GM10266 (cell line): ENCODE measurements around the gene ADAMTS6.

Experiments used
- DNase-seq: peaks from one replicate; pipeline ENCODE4 v3.0.0; 2012; ENCODE audit errors: extremely low spot score
- TF ChIP-seq, protein P1 (sequence below): IDR thresholded peaks from 2 replicates; pipeline ENCODE4 v1.5.1; 2012; ENCODE audit warnings: mild to moderate bottlenecking, low read depth; ENCODE audit not compliant: control insufficient read depth, insufficient read depth; ENCODE audit errors: missing control alignments

The ADAMTS6 gene

DNA sequence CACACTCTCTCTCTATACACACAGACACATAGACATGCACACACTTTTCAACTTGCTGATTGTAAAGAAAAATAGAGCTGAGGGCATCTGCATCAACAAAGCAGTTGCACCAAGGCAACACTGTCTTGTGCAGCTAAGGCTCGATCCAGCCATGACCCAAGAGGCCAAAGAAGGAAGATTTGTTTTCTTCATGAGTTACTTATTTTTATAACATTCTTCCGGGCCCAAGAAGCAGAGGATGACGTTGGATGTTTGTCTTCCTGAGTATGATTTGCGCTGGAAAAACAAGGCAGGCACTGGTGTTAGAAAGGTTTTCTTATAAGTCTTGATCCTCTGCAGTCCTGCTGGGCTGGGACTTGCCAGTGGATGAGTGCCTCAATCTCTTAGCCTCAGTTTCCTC lies 344.1 kb downstream of the ADAMTS6 start:
- no peak for DNase-seq
- TF ChIP-seq, protein P1, sequence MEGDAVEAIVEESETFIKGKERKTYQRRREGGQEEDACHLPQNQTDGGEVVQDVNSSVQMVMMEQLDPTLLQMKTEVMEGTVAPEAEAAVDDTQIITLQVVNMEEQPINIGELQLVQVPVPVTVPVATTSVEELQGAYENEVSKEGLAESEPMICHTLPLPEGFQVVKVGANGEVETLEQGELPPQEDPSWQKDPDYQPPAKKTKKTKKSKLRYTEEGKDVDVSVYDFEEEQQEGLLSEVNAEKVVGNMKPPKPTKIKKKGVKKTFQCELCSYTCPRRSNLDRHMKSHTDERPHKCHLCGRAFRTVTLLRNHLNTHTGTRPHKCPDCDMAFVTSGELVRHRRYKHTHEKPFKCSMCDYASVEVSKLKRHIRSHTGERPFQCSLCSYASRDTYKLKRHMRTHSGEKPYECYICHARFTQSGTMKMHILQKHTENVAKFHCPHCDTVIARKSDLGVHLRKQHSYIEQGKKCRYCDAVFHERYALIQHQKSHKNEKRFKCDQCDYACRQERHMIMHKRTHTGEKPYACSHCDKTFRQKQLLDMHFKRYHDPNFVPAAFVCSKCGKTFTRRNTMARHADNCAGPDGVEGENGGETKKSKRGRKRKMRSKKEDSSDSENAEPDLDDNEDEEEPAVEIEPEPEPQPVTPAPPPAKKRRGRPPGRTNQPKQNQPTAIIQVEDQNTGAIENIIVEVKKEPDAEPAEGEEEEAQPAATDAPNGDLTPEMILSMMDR = no peak

DNA sequence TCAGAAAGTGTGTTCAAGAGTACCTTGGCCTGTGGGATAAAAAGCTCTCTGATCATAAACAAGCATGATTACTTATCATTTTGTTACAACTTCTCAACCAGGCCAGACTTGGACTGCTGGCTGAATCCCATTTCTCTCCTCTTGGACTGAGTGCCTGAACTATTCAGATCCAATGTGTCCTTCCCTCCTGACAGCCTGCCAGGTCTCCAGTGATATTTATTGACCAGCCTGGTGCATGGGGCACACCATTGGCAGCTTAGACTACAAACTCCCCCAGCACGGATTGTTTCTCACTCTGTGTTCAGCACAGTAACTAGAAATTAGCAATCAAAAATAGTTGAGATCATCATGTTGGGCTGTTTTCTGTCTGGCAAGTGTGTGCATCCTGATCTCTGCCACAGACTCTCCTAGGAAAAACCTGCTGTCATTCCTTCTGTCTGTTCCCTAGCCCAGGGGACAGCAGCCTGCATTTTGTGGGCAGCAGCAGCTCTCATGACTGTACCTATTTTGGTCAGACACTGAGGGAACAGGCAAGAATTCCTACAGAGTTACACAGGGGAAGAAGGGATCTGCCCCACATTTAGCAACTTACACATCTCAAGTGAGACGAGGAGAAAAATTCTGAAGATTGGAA lies 348.1 kb downstream of the ADAMTS6 start:
- no peak for DNase-seq
- TF ChIP-seq, protein P1 = no peak

DNA sequence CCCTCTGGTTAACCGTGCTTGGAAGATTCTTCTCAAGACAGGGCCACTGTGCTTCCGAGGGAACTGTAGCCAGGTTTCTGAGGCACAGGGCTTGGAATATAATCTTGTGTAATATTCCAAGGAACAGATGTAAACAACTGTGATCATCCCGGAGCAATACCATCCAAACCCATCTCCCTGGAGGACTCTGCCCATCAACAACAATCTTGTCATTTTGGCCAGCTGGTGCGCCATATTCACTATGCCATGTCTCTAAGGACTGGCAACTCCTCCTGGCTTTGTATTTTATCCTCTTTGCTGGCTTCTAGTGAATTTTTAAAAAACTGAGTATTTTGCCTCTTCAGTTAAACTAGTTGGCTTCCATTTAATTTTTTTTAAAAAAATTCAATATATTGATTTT lies 349.3 kb downstream of the ADAMTS6 start:
- DNase-seq = no peak
- TF ChIP-seq, protein P1 = no peak

DNA sequence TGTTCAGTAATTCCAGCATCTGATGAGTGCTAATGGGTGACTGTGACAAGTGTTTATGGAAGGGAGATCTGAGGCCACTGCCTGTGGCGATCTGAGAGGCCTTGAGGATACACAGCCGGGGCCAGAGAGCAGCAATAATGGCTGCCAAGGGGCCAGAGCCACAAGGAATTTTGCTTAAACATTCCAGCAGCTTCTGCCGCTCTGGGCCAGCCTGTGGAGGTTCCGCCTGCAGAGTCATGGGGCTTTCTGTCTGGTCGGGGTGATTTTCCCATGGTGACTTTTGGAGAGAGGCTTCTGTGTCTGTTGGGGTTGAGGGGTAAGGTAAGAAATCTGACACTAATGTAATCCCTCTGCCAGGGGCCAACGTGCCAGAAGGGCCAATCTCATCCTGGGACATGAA lies 353.5 kb downstream of the ADAMTS6 start:
- DNase-seq = no peak
- TF ChIP-seq, protein P1 = no peak

DNA sequence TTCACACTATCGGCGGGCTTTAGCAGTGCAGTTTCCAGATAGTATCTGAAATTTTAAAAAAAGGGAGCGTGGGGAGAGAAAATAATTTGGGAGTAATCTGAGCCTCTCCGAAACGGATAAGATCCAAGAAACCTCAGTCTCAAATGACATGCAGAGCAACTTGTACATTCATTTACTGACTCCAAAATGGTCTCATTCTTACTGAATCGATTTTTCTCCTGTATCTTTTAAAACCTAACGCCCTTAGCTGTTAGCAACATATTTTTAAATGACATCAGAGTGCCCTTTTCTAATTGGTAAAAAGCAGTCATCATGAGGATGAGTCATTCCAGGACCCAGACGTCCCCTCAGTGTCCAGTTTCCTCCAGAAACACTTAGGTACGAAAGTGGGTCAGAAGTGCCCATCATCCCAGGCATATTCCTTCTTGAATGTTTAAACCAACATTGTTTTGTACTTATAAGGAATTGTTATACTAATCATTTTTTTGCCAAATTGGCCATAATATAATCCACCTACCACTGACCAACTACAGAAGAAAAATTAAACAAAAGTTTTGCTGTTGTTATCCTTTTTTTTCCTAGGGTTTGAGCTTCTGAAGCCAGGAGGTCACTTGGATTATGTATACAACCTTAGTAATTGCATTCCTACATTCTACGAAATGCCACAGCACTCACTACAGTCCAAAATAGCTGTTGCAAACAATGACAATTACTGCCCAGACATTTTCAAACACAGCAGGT lies 354.4 kb downstream of the ADAMTS6 start:
- TF ChIP-seq, protein P1 = no peak
- no peak for DNase-seq

- no peak for DNase-seq
- TF ChIP-seq, protein P1 = no peak
Observed at GRCh38 chr5:65126542-65127069, 355.1 kb downstream of the ADAMTS6 start.
